GM12875 (cell line): ENCODE results near the gene PLS1.

Source experiments
- H3K4me3 ChIP-seq: one replicate; pipeline ENCODE4 v1.5.1; 2011; ENCODE audit warnings: low read depth, low read length, control low read depth
- TF ChIP-seq, protein P1 (sequence below): IDR thresholded peaks from 2 replicates; pipeline ENCODE4 v1.5.1; 2011; ENCODE audit warnings: low read depth, mild to moderate bottlenecking, control low read depth, inconsistent platforms, low read length, moderate library complexity, borderline replicate concordance; ENCODE audit not compliant: insufficient read depth

PLS1 gene

DNA sequence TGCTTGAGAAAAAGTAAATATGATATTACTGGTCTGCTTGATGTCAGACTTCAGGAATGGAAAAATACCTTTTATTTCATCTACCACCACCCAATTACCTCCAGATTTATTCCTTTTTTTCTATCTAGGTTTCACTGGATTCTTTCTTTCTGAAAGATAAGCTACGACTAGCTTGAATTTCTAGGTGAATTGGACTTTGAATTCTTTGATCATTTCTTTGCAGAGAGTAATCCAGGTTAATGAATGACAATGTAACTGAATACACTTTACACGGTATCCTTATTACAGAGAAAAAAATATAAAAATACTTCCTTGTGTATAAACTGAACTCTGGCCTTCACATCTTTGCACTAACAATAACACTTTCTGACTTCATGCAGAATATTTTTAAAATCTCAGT, 68.1 kb downstream of the PLS1 start:
- no peak overlapping the region for H3K4me3 ChIP-seq

DNA sequence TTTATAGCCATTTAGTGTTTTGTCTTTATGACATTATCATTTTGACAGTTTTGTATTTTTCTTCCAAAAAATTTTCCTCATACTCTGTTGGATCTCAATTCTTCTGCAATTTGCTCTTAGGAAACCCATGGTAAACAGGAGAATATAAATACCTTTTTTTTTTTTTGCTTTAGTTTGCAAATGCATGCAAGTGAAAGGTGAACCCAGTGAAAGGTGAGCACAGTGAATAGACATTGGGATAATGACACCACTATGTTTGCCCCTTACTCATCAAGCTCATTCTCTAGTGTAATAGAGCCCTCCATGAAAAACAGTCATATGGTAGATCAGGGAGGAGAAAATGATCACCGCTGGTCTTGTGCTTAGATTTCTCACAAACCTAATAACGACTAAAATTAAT, 68.6 kb downstream of the PLS1 start:
- H3K4me3 ChIP-seq: no peak overlapping the region
- TF ChIP-seq, protein P1, sequence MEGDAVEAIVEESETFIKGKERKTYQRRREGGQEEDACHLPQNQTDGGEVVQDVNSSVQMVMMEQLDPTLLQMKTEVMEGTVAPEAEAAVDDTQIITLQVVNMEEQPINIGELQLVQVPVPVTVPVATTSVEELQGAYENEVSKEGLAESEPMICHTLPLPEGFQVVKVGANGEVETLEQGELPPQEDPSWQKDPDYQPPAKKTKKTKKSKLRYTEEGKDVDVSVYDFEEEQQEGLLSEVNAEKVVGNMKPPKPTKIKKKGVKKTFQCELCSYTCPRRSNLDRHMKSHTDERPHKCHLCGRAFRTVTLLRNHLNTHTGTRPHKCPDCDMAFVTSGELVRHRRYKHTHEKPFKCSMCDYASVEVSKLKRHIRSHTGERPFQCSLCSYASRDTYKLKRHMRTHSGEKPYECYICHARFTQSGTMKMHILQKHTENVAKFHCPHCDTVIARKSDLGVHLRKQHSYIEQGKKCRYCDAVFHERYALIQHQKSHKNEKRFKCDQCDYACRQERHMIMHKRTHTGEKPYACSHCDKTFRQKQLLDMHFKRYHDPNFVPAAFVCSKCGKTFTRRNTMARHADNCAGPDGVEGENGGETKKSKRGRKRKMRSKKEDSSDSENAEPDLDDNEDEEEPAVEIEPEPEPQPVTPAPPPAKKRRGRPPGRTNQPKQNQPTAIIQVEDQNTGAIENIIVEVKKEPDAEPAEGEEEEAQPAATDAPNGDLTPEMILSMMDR: no peak

More for the DNA sequence above, 68.1 kb downstream of the PLS1 start:
- TF ChIP-seq, protein P1: no peak

DNA sequence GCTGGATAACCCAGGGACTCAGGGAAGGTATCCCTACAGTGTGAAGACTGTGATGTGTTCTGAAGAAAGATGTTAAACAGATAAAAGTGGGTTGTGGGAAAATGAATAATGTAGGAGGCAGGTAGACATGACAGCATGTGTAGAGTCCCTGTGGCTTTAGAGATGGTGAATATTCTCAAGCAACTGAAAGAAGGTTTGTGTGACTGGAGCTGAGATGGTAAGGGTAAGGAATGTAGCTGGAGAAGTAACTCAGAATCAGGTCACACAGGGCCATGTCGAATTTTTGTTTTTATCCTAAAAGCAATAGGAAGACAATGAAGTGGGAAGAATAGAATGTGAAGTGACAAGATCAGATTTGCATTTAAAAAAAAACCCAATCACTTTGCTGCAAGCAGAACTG, 73.9 kb downstream of the PLS1 start:
- H3K4me3 ChIP-seq: no peak overlapping the region
- TF ChIP-seq, protein P1: no peak

DNA sequence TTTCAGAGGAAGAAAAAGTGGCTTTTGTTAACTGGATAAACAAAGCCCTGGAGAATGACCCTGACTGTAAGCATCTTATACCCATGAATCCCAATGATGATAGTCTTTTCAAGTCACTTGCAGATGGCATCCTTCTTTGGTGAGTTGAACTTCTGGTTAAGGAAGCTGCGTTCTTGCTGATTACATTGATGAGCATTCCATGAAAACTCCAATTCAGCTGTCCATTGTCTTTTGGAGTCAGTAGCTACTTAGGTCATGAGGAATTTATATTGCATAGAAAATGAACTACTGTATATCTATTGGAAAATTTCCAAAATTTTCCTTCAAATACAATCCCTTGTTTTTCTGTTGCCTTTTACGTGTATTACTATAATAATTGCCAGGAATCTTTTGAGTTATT, 80.0 kb downstream of the PLS1 start:
- TF ChIP-seq, protein P1: no peak
- H3K4me3 ChIP-seq: no peak overlapping the region

DNA sequence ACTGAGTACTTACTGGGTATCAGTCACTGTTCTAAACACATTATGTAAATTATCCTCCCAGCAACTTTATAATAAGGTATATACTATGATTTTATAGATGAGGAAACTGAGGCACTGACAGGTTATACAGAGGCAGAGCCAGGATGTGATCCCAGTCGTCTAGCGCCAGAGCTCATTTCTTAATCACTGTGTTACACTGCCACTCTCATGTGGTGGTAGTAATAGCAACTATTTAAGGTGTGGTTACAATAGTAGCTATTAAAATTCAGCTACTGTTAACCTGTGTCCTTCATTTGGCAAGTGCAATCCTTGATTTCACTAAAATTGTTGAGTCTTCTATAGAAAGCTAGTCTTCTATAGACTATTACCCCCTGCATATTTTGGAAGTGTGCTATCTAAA, 84.5 kb downstream of the PLS1 start:
- no peak overlapping the region for H3K4me3 ChIP-seq
- TF ChIP-seq, protein P1: no peak

DNA sequence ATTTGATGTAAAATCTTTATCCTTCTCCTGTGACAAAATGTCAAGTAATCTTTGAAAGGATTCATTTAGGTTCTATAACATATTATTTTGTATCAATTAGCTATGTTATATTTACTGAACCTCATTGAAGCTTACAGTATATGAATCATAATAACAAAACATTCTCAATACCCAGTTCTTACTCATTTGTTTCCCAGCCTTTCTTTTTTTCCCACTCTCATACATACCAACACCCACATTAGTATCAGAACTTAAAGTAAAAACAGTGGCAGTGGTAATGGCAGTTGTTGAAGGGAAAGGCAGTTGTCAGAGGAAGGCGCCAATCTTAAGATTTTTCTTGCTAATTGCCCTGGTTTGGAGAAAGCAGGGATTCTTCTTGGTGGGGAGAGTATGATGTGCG, 94.4 kb downstream of the PLS1 start:
- H3K4me3 ChIP-seq: no peak overlapping the region
- TF ChIP-seq, protein P1: no peak

DNA sequence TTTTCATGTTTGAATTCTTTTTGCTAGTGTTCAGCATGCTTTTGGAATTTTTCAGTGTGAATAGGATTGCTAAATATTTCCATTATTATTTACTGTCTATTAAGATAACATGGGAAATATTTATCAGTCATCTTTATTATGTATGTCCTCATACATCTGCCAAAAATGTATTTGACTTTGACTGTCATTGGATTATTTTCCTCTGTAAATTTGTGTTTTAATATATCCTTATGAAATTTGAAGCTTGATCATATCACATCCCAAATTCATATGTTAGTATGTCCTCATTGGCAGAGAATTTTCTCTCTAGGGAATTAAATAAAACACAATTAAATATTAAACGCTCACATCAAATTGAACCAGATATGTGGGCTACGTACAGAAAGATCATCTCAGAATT, 95.3 kb downstream of the PLS1 start:
- TF ChIP-seq, protein P1: no peak
- no peak overlapping the region for H3K4me3 ChIP-seq
